SJCRH30 (cell line): ENCODE measurements around the gene THRB. TPM values are rescaled to one million over a fixed set of nuclear protein-coding genes. Genes with fewer than 3 reads are reported as not detected.

Source experiments
- DNase-seq, 2 experiments: peaks; one replicate each; pipeline ENCODE4 v3.0.0-alpha.2; 2015 to 2020
- H3K27ac ChIP-seq: fragments of 250-450 bp; sonication (Bioruptor Pico); 2 replicates; pipeline ENCODE4 v1.5.1; 2020; ENCODE audit warnings: mild to moderate bottlenecking, moderate library complexity
- H3K27me3 ChIP-seq: fragments of 250-450 bp; sonication (Bioruptor Pico); 2 replicates; pipeline ENCODE4 v1.5.1; 2020; ENCODE audit warnings: mild to moderate bottlenecking, moderate library complexity
- H3K36me3 ChIP-seq: fragments of 250-450 bp; sonication (Bioruptor Pico); 2 replicates; pipeline ENCODE4 v1.5.1; 2020; ENCODE audit warnings: mild to moderate bottlenecking, moderate library complexity
- H3K4me1 ChIP-seq: fragments of 250-450 bp; sonication (Bioruptor Pico); 2 replicates; pipeline ENCODE4 v1.5.1; 2020; ENCODE audit warnings: mild to moderate bottlenecking, moderate library complexity
- H3K4me3 ChIP-seq: fragments of 250-450 bp; sonication (Bioruptor Pico); 2 replicates; pipeline ENCODE4 v1.5.1; 2020; ENCODE audit warnings: mild to moderate bottlenecking, moderate library complexity
- H3K9me3 ChIP-seq: fragments of 250-450 bp; sonication (Bioruptor Pico); replicated peaks from 2 replicates; pipeline ENCODE4 v1.5.1; 2020; ENCODE audit warnings: mild to moderate bottlenecking, moderate library complexity
- total RNA-seq: library from RNA; depleted of rRNA; stranded (reverse); fragments of >200 nt; shearing (Covaris generic); gene quantifications from 2 replicates; pipeline ENCODE4 v1.2.3, GENCODE V29; 2014

THRB gene
- total RNA-seq, 1 experiment from 2014 or later: not detected

- peaks cover 4% of the 10 kb centered on the region; the same call in 1 of the 2 replicates for H3K27me3 ChIP-seq
- H3K27ac ChIP-seq: no peak overlapping the region
- no peaks in the 10 kb centered on the region; the same call in 1 of the 2 replicates for H3K9me3 ChIP-seq
- peak in 1 of 2 experiments; percentile 33 for DNase-seq
- 0 out of 2 replicates have a peak, but pooled peaks cover 4% of the 10 kb centered on the region for H3K4me1 ChIP-seq
- no peaks in the 10 kb centered on the region for H3K36me3 ChIP-seq
- no peak overlapping the region for H3K4me3 ChIP-seq
Measured at GRCh38 chr3:24086617-24087404, 407.8 kb downstream of the THRB start.

- DNase-seq: no peak
- Histone ChIP-seq H3K4me3 (no peak overlapping the region), H3K4me1 (0 out of 2 replicates have a peak, but pooled peaks cover 4% of the 10 kb centered on the region), H3K27me3 (peaks cover 4% of the 10 kb centered on the region; the same call in 1 of the 2 replicates), H3K27ac (no peak overlapping the region), H3K36me3 (no peaks in the 10 kb centered on the region), H3K9me3 (no peaks in the 10 kb centered on the region; the same call in 1 of the 2 replicates)
Measured at GRCh38 chr3:24086206-24086605, 408.4 kb downstream of the THRB start.

- no peaks in the 10 kb centered on the region for H3K36me3 ChIP-seq
- H3K4me1 ChIP-seq: peaks cover 5% of the 10 kb centered on the region
- H3K9me3 ChIP-seq: no peaks in the 10 kb centered on the region; the same call in 1 of the 2 replicates
- DNase-seq: no peak
- H3K27me3 ChIP-seq: no peaks in the 10 kb centered on the region
- H3K4me3 ChIP-seq: no peak overlapping the region
- H3K27ac ChIP-seq: no peak overlapping the region
Measured at GRCh38 chr3:24072193-24072592, 422.5 kb downstream of the THRB start.

GRCh38 chr3:24069045-24069444 lies 425.6 kb downstream of the THRB start:
- peak; percentile 21 to 60 for DNase-seq
- H3K27me3 ChIP-seq: no peaks in the 10 kb centered on the region
- H3K4me1 ChIP-seq: peaks cover 5% of the 10 kb centered on the region
- no peak overlapping the region for H3K27ac ChIP-seq
- H3K36me3 ChIP-seq: no peaks in the 10 kb centered on the region
- H3K4me3 ChIP-seq: no peak overlapping the region
- no peaks in the 10 kb centered on the region for H3K9me3 ChIP-seq

GRCh38 chr3:24067483-24067882 lies 427.2 kb downstream of the THRB start:
- DNase-seq: no peak
- Histone ChIP-seq H3K27ac (no peak overlapping the region), H3K9me3 (no peaks in the 10 kb centered on the region), H3K27me3 (no peaks in the 10 kb centered on the region), H3K4me3 (no peak overlapping the region), H3K4me1 (peaks cover 5% of the 10 kb centered on the region), H3K36me3 (no peaks in the 10 kb centered on the region)
